Measurements from ENCODE around the gene SORL1. TPM values are rescaled to one million over a fixed set of nuclear protein-coding genes. Genes with fewer than 3 reads are reported as not detected.

SORL1 gene
- total RNA-seq, 1 donor from 2014 or later = 25.3 TPM

DNA sequence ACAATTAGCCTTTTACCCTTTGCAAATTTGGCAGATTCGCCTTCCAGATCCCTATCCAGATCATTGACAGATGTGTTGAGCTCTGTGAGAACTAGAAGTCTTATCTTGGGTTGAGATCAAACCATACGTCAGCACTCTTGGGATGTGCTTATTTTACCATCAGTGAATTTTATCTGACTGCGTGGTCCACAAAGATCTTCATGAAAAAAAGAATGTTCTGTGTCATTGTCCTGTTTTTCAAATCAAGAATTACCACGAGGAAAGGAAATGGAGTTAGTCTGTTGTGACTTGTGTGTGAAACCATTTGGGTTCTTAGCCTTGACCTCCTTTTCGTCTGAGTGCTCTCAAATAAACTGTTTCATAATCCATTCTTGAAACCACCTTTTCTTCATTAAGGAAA, 86.9 kb downstream of the SORL1 start:
- peak; percentile 6 for DNase-seq

- DNase-seq = no peak
These were observed 88.5 kb downstream of the SORL1 start for GRCh38 chr11:121540627-121541026.

- no peak for DNase-seq
These were observed 91.8 kb downstream of the SORL1 start for GRCh38 chr11:121543836-121544380.

DNA sequence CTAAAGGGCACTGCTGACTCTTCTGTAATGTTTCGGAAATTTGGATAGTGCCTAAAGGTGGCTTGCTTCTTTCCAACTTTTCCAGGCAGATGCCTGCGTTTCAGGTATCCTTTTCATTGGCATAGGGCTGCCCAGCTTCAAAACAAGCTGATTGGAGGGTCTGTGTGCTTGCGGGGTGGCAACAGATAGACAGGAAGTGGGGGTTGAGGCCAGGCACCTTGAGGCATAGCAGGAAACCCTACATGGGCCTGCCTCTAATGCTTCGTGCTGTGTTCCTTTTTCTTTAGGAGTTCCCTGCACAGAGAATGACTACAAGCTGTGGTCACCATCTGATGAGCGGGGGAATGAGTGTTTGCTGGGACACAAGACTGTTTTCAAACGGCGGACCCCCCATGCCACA, 92.8 kb downstream of the SORL1 start:
- no peak for DNase-seq

GRCh38 chr11:121547574-121547973, 95.5 kb downstream of the SORL1 start:
- DNase-seq = no peak

GRCh38 chr11:121550247-121551030, 98.3 kb downstream of the SORL1 start:
- DNase-seq = no peak

DNA sequence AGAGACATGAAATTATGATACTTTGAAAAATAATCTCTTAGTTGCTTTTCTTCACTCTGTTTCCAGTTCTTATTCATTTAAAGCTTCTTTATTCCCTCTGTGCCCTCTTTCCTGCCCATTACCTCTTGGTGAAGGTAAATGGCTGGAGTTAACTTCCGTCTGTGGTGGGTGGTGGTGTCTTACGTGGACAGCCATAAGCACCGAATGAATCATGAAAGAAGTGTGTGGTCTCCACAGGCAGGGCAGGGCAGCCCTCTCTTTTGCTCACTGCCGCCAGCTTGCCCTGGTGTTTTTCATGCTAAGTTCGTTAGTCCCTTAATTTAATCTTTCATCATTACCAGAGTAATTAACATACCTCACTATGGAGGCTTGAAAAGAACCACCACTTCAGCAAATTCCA, 99.3 kb downstream of the SORL1 start:
- DNase-seq = no peak

GRCh38 chr11:121552154-121552553, 100.0 kb downstream of the SORL1 start:
- DNase-seq = no peak

DNA sequence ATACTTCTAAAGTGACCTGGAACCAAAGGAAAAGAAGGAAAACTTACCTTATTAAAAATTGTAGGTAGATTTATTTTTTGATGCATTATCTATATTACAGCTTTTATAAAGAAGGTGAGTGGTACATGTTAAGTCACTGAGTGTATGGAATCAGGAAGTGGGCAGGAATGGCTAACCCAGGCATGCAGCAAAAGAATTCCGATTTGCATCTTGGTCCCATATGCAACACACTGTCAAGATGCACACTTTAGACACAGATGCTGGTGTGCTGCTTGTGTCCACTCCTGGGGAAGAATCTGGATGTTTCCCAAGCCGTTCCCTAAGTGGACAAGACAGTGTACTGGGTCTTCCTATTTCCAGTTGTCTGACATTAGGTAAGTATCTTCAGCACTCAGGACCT, 100.5 kb downstream of the SORL1 start:
- no peak for DNase-seq

DNA sequence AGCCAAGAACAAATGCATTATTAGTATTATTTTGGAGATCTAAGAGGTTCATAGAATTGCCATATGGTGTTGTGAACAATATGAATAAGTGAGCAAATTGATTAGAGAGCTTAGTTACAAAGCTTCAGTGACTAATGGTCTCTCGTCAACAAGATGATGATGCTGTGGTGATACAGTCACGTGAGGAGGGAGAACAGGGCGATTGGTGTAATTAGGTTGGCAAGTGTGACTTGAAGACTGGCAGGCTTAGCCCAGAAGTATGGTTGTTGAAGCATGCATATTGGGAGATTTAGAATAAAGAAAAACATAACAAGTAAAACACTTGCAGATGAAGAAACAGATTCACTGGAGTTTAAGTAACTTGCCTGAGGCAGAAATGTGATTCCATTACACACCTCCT, 101.3 kb downstream of the SORL1 start:
- no peak for DNase-seq

DNA sequence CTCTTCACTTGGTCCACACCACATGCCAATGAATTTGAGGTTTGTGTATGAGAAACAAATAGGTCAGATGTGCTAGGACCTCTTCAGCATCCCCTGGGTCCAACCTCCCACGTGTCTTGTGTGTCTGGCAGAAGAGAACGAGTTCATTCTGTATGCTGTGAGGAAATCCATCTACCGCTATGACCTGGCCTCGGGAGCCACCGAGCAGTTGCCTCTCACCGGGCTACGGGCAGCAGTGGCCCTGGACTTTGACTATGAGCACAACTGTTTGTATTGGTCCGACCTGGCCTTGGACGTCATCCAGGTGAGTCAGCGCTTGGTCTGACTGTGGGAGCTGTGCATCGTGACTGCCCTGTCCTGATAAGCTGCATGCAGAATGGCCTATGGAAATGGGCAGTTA, 101.7 kb downstream of the SORL1 start:
- DNase-seq = no peak

GRCh38 chr11:121554552-121554951, 102.4 kb downstream of the SORL1 start:
- DNase-seq = no peak

GRCh38 chr11:121555121-121555520, 103.0 kb downstream of the SORL1 start:
- no peak for DNase-seq

DNA sequence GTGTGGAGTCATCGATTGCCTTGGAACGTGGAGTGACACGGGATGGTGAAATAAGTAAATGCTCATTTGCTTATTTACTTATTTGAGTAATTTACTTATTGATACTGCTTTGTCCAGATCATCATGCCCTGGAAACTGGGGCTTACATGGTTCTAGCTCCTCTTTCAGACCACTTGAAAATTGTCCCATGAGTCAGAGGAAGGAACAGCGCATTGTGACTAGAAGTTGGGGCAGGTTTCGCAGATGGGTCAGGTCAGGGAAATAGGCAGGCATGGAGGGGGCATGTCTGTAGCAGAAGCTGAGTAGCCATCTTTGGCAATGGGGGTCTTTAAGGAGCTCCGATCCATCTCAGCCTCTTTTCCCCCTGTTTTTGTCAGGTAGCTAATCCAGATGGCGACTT, 104.8 kb downstream of the SORL1 start:
- DNase-seq = no peak

GRCh38 chr11:121557348-121557747, 105.2 kb downstream of the SORL1 start:
- no peak for DNase-seq

- DNase-seq = no peak
These were observed 107.6 kb downstream of the SORL1 start for GRCh38 chr11:121559606-121560200.

DNA sequence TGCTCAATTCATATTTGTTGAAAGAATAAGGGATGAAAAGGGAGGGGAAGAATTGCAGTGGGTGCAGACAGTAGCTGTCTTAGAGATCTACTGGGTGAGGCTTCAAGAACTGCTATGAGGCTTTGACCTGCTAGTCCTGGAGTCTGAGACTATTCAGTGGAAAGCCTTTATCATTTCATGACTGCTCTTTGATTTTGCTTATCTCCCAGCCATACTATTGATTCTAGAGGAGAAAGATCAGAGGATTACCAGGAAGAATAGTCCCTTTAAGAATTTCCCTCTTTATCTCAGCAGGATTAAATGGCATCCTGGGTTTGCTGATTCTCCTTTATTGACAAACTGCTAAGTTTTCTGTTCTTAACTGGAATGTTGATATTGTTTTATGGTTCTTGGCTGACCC, 108.1 kb downstream of the SORL1 start:
- no peak for DNase-seq

- DNase-seq = no peak
These were observed 109.1 kb downstream of the SORL1 start for GRCh38 chr11:121561240-121561639.

DNA sequence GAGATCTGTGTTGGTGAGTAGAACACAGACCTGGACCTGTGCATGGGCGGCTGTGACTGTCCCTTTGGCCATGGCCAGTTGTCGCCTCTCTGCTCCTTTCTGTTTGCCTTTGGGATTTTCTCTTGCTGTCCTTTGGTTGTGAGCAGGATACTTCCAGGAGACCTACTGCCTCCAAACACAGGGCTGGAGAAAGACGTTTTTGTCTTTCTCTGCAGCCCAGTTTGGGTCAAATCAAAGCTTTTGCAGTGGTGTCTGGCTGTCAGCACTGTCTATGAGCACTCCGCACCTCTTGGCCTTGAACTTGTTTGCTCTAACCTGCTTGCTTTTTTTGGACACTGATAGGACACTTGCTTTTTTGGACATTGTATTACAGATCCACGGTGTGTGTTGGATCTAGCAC, 109.6 kb downstream of the SORL1 start:
- no peak for DNase-seq

DNA sequence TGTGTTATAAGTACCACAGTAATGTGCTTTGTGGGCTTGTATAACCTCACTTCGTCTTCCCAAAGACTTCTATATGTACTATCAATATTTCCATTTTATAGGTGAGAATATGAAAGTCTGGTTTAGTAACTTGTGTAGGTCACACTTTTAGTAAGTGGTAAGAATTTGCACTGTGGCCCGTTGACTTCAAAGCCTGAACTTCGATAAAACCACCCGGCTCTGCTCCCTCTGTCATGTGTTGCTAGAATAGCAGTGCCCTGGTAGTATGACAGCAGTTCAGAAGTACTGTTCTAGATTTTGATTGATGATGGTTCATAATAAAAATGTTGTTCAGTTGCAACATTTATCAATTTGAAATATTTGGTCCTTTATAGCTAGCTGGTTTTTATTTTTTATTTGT, 110.9 kb downstream of the SORL1 start:
- no peak for DNase-seq

DNA sequence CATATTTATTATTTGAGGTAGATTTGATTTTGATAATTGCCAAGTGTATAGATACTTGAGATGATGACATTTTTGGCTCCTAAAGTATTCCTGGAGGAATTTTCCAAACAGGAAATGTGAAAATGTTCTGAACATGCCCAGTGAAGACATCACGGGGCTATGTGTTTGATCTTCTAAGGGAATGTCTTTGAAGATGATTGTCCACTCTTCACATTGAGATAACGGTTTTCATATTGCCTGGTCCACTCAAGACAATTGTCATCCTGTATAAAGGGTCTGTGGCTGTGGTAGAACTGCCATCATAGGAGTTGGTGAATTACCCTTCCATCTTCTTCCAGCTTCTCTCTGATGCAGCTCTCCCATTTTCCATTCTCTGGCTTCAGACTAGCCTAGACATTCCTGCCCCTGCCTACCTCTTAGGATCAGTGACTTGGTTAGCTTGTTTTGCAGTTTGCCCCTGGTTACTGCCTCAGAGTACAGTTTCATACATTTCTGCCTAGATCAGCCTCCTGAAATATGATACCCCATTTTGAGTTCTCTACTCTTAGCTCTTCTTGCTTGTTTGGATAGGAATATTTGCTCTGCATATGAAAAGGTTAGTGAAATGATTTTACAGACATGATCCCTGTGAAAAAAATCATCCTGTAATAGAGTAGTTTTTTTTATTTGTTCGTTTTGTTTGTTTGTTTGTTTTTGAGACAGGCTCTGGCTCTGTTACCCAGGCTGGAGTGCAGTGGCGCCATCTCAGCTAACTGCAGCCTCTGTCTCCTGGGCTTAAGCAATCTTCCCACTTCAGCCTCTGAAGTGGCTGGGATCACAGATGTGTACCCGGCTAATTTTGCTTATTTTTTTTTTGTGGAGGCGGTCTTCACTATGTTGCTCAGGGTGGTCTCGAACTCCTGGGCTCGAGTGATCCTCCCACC, 112.0 kb downstream of the SORL1 start:
- no peak for DNase-seq

GRCh38 chr11:121564948-121565684, 113.0 kb downstream of the SORL1 start:
- DNase-seq = no peak
